B cell (primary cell): Measurements from ENCODE around the gene COLEC12. TPM values are rescaled to one million over a fixed set of nuclear protein-coding genes. Genes with fewer than 3 reads are reported as not detected.
"Not testable (repeated sequence)": the region's sequence is repeated elsewhere in the genome, so short reads cannot be mapped to it uniquely, and the experiment has no call there.

ENCODE experiments used
- ATAC-seq: fragments of 200-7000 bp; cut with Tn5 transposase; one replicate; pipeline ENCODE4 v1.10.0; 2021; ENCODE audit warnings: low read depth, mild to moderate bottlenecking, moderate number of reproducible peaks, moderate library complexity
- CTCF ChIA-PET: fragments of 350-600 bp; sonication (Branson Sonifier 250); formaldehyde crosslinking; loops from one replicate; lab custom pipeline; 2021; ENCODE audit warnings: antibody characterized with exemption, inconsistent platforms; lab: Charles Lee
- POLR2A ChIA-PET: fragments of 350-600 bp; sonication (Branson Sonifier 250); formaldehyde crosslinking; loops from one replicate; lab custom pipeline; 2021; ENCODE audit warnings: antibody characterized with exemption; lab: Charles Lee
- DNase-seq: peaks from one replicate; pipeline ENCODE4 v3.0.0; 2013
- H2AFZ ChIP-seq: 2 replicates; pipeline ENCODE4 v1.6.1; 2012; ENCODE audit warnings: mild to moderate bottlenecking, low read depth, low read length; ENCODE audit not compliant: insufficient read depth, poor library complexity, severe bottlenecking
- H3K27ac ChIP-seq, 2 donors: 1 replicate in 1 of 2; 2 replicates in 1 of 2; pipeline ENCODE4 v1.5.1; 2012 to 2013; ENCODE audit warnings: low read length in 2 of 2, mild to moderate bottlenecking in 2 of 2, moderate library complexity in 1 of 2
- H3K27me3 ChIP-seq, 4 experiments: fragments of 200-600 bp in 1 of 4; sonication (generic) in 1 of 4; replicated peaks in 1 of 4; 1 replicate in 2 of 4; 2 replicates in 2 of 4; pipeline versions ENCODE4 v1.6.1 to v1.7.0; 2013 to 2016; ENCODE audit warnings: low read length in 3 of 4, mild to moderate bottlenecking in 2 of 4, mixed read lengths in 1 of 4, moderate library complexity in 1 of 4; ENCODE audit not compliant: insufficient read depth in 4 of 4, control insufficient read depth in 3 of 4; ENCODE audit errors: control extremely low read depth in 1 of 4
- H3K36me3 ChIP-seq, 2 experiments: replicated peaks in 1 of 2; 1 replicate in 1 of 2; 2 replicates in 1 of 2; pipeline versions ENCODE4 v1.6.1 to v1.7.1; 2013; ENCODE audit warnings: low read length in 1 of 2; ENCODE audit not compliant: insufficient read depth in 2 of 2, control insufficient read depth in 1 of 2; ENCODE audit errors: control extremely low read depth in 1 of 2, extremely low read depth in 1 of 2
- H3K4me1 ChIP-seq, 2 donors: fragments of 200-600 bp in 1 of 2; sonication (generic) in 1 of 2; 1 replicate in 1 of 2; 2 replicates in 1 of 2; pipeline versions ENCODE4 v1.5.1 to v1.6.1; 2013 to 2017; ENCODE audit warnings: low read length in 2 of 2; ENCODE audit not compliant: control insufficient read depth in 2 of 2, insufficient read depth in 2 of 2
- H3K4me2 ChIP-seq: replicated peaks from 2 replicates; pipeline ENCODE3; 2012; ENCODE audit warnings: mild to moderate bottlenecking, low read depth, low read length; ENCODE audit not compliant: poor library complexity, severe bottlenecking
- H3K4me3 ChIP-seq, 5 experiments: fragments of 200-600 bp in 1 of 5; sonication (generic) in 1 of 5; 1 replicate in 3 of 5; 2 replicates in 2 of 5; pipeline versions ENCODE4 v1.5.1 to v1.7.0; 2011 to 2016; ENCODE audit warnings: low read length in 4 of 5, mild to moderate bottlenecking in 4 of 5, low read depth in 2 of 5, control low read depth in 1 of 5, moderate library complexity in 1 of 5; ENCODE audit not compliant: insufficient read depth in 1 of 5; ENCODE audit errors: control extremely low read depth in 1 of 5, extremely low read depth in 1 of 5
- H3K79me2 ChIP-seq: fragments of 200-600 bp; sonication (generic); one replicate; pipeline ENCODE4 v1.6.0; 2016; ENCODE audit warnings: low read length; ENCODE audit not compliant: control insufficient read depth, insufficient read depth
- H3K9ac ChIP-seq: fragments of 200-600 bp; sonication (generic); 2 replicates; pipeline ENCODE4 v1.6.1; 2017; ENCODE audit warnings: mild to moderate bottlenecking, low read length, moderate library complexity
- H3K9me3 ChIP-seq, 3 donors: one replicate each; pipeline versions ENCODE4 v1.6.1 to v1.7.1; 2013; ENCODE audit warnings: low read length in 2 of 3; ENCODE audit not compliant: control insufficient read depth in 2 of 3, insufficient read depth in 1 of 3; ENCODE audit errors: control extremely low read depth in 1 of 3
- H4K20me1 ChIP-seq: 2 replicates; pipeline ENCODE4 v1.6.0; 2012; ENCODE audit warnings: mild to moderate bottlenecking, low read length; ENCODE audit not compliant: insufficient read depth, control insufficient read depth, poor library complexity, severe bottlenecking
- H3K27ac Mint-ChIP-seq: one replicate; pipeline ENCODE4 v1.8.0; 2021; ENCODE audit warnings: mixed read lengths
- H3K27me3 Mint-ChIP-seq: one replicate; pipeline ENCODE4 v1.8.0; 2021; ENCODE audit warnings: mixed read lengths
- H3K4me1 Mint-ChIP-seq: one replicate; pipeline ENCODE4 v1.8.0; 2021; ENCODE audit warnings: mixed read lengths
- H3K4me3 Mint-ChIP-seq: one replicate; pipeline ENCODE4 v1.8.0; 2021; ENCODE audit warnings: mixed read lengths
- H3K9me3 Mint-ChIP-seq: one replicate; pipeline ENCODE4 v1.8.0; 2022; ENCODE audit warnings: mixed read lengths; ENCODE audit not compliant: insufficient read depth
- EZH2 ChIP-seq: IDR thresholded peaks from 2 replicates; pipeline ENCODE4 v1.6.1; 2012; ENCODE audit warnings: borderline replicate concordance, low read depth, mild to moderate bottlenecking, moderate library complexity, low read length; ENCODE audit not compliant: insufficient read depth, poor library complexity, severe bottlenecking
- WGBS: methylation state at CpG from one replicate; pipeline ENCODE4 v1.1.5; 2013; ENCODE audit warnings: missing lambda C conversion rate; ENCODE audit not compliant: insufficient coverage; 5-methylcytosine and 5-hydroxymethylcytosine counted together
- intact Hi-C: fragments of 100-400 bp; cut with micrococcal nuclease; formaldehyde crosslinking; loops from one replicate; pipeline ENCODE4 v1.10.0; 2022
- polyA plus RNA-seq: library from polyadenylated mRNA; depleted of rRNA; stranded (reverse); fragments of >200 nt; gene quantifications from 2 replicates; pipeline ENCODE4 v1.2.3, GENCODE V29; 2012
- total RNA-seq, 2 donors: library from RNA; stranded (reverse); fragments of 120-200 nt in 1 of 2; gene quantifications; 1 replicate in 1 of 2; 2 replicates in 1 of 2; pipeline versions ENCODE4 v1.2.3 to v1.2.4, GENCODE V29; 2013 to 2022
- TF ChIP-seq, protein P1 (sequence below): fragments of 200-600 bp; IDR thresholded peaks from one replicate; pipeline ENCODE4 v1.8.0; 2022; ENCODE audit warnings: antibody characterized with exemption, mild to moderate bottlenecking

Gene COLEC12
- total and polyA plus RNA-seq, 2 donors (not counting 1 experiment from before 2014, with no cell fraction given), result not detected

DNA sequence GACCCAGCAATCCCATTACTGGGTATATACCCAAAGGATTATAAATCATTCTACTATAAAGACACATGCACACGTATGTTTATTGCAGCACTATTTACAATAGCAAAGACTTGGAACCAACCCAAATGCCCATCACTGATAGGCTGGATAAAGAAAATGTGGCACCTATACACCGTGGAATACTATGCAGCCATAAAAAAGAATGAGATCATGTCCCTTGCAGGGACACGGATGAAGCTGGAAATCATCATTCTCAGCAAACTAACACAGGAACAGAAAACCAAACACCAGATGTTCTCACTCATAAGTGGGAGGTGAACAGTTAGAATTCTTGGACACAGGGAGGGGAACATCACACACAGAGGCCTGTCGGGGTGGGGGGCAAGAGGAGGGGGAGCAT lies 210.5 kb downstream of the COLEC12 start:
- H3K27ac Mint-ChIP-seq, H3K36me3 ChIP-seq, H3K4me3 Mint-ChIP-seq: not testable (repeated sequence)

GRCh38 chr18:289026-289425 lies 211.5 kb downstream of the COLEC12 start:
- WGBS, result no CpG with 5 or more reads among the region's 1 CpG
- H3K27ac ChIP-seq, result no peak overlapping the region
- H3K4me3 ChIP-seq, result no peak overlapping the region
- intact Hi-C loops, result no loop called here
- H4K20me1 ChIP-seq, result no peaks in the 10 kb centered on the region
- TF ChIP-seq EZH2, result no peak
- TF ChIP-seq, protein P1, sequence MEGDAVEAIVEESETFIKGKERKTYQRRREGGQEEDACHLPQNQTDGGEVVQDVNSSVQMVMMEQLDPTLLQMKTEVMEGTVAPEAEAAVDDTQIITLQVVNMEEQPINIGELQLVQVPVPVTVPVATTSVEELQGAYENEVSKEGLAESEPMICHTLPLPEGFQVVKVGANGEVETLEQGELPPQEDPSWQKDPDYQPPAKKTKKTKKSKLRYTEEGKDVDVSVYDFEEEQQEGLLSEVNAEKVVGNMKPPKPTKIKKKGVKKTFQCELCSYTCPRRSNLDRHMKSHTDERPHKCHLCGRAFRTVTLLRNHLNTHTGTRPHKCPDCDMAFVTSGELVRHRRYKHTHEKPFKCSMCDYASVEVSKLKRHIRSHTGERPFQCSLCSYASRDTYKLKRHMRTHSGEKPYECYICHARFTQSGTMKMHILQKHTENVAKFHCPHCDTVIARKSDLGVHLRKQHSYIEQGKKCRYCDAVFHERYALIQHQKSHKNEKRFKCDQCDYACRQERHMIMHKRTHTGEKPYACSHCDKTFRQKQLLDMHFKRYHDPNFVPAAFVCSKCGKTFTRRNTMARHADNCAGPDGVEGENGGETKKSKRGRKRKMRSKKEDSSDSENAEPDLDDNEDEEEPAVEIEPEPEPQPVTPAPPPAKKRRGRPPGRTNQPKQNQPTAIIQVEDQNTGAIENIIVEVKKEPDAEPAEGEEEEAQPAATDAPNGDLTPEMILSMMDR, result no peak
- H3K4me1 ChIP-seq, result no peaks in the 10 kb centered on the region
- Mint-ChIP-seq H3K27me3 (peaks cover 14% of the 10 kb centered on the region), H3K4me3 (no peak overlapping the region), H3K9me3 (peaks cover 3% of the 10 kb centered on the region), H3K4me1 (no peaks in the 10 kb centered on the region), H3K27ac (no peak overlapping the region)
- no peaks in the 10 kb centered on the region for H3K79me2 ChIP-seq
- ATAC-seq (no peak), DNase-seq (no peak)
- ChIA-PET POLR2A (no interaction called here), CTCF (no interaction called here)
- H2AFZ ChIP-seq, result no peak overlapping the region
- H3K36me3 ChIP-seq, result no peaks in the 10 kb centered on the region
- H3K4me2 ChIP-seq, result no peak overlapping the region
- no peak overlapping the region for H3K9ac ChIP-seq
- H3K27me3 ChIP-seq, result no peaks in the 10 kb centered on the region
- H3K9me3 ChIP-seq, result no peaks in the 10 kb centered on the region

More for the DNA sequence above, 210.5 kb downstream of the COLEC12 start:
- H3K4me1 ChIP-seq, H4K20me1 ChIP-seq, CTCF ChIA-PET, H3K9me3 Mint-ChIP-seq, intact Hi-C loops, H3K27me3 ChIP-seq, H3K4me2 ChIP-seq, H3K4me3 ChIP-seq, H3K9me3 ChIP-seq, H3K4me1 Mint-ChIP-seq, H3K79me2 ChIP-seq, POLR2A ChIA-PET, H3K9ac ChIP-seq, ATAC-seq, H3K27ac ChIP-seq, DNase-seq, H2AFZ ChIP-seq: not testable (repeated sequence)
- no CpG with 5 or more reads among the region's 4 CpGs for WGBS
- H3K27me3 Mint-ChIP-seq, result peaks cover 14% of the 10 kb centered on the region
